SW480 (cell line): ENCODE measurements around the gene GLTPD2.

Experiments
- DNase-seq: peaks from one replicate; pipeline ENCODE4 v3.0.0-alpha.2; 2016; ENCODE audit warnings: low spot score

GLTPD2 gene

DNA sequence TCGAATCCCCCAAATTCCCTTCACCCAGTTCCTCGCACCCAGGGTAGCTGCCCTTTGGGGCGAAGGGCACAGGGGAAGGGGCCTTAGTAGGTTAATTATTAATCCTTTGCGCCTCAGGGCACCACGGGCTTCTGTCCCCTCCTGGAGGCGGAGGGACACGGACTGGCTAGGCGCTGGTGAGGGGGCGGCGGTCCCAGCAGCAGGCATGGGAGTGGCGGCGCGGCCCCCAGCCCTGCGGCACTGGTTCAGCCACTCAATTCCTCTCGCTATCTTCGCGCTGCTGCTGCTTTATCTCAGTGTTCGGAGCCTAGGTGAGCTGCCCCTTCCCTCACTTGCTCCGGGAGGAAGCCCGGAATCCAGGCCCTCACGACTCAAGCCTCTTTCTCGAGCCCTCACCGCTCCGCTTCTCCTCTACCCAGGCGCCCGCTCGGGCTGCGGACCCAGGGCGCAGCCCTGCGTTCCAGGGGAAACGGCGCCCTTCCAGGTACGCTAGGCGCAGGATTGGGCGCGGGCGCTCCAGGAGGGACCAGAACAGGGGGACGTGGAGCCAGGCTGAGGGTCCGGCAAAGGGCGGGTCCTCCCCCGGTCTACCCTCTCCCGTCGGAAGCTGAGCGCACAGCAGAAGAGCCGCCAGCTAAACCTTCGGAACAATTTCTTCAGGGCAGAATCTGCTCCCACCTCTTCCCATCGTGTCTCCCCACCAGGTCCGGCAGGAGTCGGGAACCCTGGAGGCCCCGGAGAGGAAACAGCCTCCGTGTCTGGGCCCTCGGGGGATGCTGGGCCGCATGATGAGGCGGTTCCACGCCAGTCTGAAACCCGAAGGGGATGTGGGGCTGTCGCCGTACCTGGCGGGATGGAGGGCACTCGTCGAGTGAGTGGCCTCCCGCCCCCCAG lies at the start of gene GLTPD2:
TSS of gene GLTPD2 (plus strand) at position 158 of the 894 bp plus-strand sequence. CDS start at position 206, 48 bp downstream.
- no peak for DNase-seq

DNA sequence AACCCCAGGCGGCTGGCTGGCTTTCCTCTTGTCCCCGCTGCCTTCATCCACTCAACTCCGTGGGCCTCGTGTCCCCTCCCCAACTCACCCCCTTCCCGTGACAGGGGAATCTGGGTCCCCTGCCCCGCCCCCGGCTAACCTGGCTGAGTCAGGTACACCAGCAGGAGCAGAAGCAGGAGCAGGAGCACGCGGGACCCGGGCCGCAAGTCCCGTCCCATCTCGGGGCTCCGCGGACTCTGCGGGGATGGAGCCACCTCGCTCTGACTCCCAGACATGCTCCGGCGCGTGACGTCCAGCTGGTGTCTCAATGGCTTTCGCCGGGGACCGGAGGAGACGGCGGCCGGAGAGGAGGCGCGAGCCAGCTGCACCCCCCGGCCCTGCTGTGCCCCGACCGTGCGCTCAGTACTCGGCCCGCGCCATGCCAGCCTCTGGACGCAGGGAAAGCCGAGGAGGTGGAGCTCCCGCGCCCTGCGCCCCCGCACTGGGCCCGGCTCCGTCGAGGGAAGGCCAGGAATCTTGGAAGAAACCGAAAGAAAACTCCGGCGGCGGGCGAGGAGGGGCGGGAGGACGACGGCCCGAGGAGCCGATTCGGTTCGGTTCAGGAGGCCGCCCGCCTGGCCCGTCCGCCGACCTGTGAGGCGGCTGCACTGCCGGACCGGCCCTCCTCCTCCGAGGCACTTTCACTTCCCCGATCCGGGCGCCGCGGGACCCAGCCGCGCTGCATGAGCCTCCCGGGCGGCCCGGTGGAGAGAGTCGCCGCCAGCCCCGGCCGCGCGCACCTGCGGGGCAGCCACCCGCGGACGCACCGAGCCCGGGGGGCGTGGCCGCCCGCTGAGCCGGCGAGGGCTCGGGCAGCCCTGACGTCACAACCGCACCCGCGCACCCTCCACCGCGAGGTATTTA lies 49.4 kb upstream of the GLTPD2 start, which contains the start of the genes CXCL16 and ZMYND15:
TSS of gene CXCL16 (minus strand) at position 807 of the 903 bp plus-strand sequence. CDS start at position 218, 589 bp downstream.
TSS of gene ZMYND15 (plus strand) at position 712 of the 903 bp plus-strand sequence. CDS start 716 bp downstream, outside the sequence.
- peak; percentile 39 for DNase-seq

DNA sequence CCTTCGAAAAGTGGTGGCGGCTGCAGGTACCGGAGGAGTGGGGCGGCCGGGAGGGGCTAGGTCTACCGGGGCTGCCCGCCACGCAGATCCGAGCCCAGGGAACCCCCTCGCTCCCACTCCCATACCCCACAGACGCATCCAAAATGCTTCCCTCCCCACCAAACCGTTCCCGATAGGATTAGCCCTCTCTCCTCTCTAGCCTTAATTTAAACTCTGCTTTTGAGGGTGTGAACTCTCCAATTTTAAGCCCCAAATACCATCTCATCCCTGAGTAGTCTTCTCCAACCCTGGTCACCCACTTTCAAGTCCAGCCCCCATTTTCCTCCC lies 48.8 kb upstream of the GLTPD2 start:
- DNase-seq = no peak

DNA sequence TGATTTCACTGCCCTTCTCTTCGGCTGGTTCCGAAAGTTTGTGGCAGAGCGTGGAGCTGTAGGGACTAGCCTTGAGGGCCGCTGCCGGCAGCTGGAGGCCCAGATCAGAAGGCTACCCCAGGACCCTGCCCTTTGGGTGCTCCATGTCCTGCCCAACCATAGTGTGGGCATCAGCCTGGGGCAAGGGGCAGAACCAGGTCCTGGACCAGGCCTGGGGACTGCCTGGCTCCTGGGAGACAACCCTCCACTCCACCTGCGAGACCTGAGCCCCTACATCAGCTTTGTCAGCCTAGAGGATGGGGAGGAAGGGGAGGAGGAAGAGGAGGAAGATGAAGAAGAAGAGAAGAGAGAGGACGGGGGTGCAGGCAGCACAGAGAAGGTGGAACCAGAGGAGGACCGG lies 48.2 kb upstream of the GLTPD2 start:
- no peak for DNase-seq

DNA sequence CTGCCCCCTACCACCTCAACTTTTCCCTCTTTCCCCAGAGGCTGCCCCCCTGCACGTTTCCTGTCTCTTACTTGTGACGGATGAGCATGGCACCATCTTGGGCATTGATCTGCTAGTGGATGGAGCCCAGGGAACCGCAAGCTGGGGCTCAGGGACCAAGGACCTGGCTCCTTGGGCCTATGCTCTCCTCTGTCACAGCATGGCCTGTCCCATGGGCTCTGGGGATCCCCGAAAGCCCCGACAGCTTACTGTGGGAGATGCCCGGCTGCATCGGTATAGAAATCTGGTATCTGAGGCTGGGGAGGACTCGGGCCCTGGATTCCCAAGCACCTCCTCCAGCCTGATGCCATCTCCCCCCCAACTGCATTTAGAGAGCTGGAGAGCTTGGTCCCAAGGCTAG lies 47.2 kb upstream of the GLTPD2 start:
- DNase-seq = no peak

DNA sequence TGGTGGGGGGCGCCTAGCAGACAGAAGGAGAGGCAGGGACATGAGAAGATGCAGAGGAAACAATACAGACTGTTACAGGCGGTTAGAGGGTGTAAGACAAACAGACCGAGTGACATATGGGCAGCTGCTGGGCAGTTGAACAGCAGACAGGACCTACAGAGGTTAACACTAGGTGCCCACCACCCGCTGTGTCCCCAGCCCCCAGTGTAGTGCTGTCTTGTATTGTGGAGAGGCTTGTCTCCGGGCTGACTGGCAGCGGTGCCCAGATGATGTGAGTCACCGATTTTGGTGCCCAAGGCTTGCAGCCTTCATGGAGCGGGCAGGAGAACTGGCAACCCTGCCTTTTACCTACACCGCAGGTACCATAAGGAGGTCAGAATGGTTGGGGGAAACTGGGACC lies 46.6 kb upstream of the GLTPD2 start:
- no peak for DNase-seq

DNA sequence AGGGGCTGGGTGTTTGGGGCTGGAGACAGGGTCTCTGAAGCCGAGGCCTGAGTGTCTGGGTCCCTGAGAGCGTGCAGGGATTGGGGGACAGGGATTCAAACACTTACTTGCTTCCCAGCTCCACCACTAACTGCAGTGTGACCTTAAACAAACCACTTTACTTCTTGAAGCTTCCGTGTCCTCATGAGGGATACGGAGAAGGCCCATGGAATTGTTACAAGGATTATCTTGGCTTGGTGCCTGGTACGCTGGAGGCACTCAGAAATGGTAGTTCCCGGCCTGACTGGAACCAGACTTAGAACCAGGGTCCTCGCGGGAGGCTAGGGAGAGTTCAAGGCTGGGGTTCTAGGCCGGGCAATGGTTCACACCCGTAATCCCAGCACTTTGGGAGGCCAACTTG lies 46.1 kb upstream of the GLTPD2 start:
- DNase-seq = no peak

DNA sequence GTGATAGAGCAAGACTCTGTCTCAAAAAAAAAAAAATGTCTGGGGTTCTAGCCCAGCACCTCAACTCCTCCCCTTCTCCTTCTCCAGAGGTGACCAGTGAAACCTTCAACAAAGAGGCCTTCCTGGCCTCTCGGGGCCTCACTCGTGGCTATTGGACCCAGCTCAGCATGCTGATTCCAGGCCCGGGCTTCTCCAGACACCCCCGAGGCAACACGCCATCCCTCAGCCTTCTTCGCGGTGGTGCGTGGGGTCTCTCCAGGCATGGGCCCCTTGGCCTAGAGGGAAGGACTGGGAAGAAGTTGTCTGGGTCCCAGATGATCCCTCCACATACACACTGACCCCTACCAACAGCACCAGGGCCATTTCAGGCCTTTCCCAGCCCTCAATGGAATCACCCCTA lies 45.5 kb upstream of the GLTPD2 start:
- DNase-seq = no peak

DNA sequence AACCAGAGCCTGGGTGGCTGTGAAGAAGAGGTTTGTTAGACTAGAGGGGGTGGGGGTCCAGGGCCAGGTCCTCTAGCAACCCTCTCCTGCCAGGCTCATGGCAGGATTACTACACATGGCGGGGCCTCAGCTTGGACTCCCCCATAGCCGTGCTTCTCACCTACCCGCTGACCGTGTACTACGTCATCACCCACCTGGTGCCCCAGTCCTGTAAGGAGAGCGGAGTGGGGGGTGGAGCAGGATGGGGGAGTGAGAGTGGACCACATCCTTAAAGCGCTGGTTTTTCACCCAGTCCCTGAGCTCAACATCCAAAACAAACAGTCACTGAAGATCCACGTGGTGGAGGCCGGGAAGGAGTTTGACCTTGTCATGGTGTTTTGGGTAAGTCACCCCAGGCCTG lies 44.9 kb upstream of the GLTPD2 start:
- DNase-seq = no peak

DNA sequence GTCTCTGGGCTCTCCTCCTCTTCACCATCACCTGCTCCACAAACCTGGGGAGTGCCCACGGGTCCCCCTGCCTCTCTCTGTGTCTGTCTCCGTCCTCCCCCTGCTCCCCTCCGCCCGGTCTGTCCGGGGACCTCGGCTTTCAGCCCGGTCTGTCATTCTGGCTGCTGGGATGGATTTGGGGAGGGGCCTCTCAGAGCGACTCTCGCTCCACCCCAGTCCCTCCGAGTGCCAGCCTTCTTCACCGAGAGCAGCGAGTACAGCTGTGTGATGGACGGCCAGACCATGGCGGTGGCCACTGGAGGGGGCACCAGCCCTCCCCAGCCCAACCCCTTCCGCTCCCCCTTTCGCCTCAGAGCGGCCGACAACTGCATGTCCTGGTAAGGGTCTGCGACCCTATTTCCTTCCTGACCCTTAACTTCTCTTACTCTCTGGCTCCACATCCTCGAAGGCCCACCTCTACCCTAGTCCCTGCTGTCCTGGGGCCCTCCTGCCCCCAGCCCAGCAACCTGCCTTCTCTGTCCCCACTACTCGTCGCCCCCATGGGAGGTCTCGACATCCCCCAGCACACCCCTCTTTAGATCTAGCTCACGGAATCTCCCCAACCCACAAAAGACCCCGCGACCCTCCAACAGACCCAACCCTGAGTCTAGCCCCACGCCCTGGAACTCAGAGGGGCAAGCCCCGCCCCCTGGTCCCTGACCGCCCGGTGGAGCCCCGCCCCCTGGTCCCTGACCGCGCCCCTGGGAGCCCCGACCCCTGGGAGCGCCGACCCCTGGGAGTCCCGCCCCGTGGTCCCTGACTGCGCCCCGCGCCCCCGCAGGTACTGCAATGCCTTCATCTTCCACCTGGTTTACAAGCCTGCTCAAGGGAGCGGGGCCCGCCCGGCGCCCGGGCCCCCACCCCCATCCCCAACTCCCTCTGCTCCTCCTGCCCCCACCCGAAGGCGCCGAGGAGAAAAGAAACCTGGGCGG lies 43.5 kb upstream of the GLTPD2 start:
- DNase-seq = no peak

DNA sequence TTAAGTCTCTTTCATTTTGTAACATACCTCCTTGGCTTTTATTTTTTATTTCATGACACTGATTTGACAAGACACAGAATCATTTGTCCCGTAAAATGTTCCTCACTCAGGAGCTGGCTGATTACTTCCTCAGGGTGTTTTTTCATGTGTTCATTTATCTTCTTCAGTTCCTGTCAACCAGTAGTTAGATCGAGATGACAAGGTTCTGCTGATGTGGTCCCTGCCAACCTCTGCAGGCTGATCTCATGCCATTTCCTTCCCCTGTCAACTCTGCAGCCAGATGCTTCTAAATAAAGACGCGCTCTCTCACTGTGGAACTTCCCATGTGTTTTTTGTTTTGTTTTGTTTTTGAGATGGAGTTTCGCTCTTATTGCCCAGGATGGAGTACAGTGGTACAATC lies 40.9 kb upstream of the GLTPD2 start:
- no peak for DNase-seq

DNA sequence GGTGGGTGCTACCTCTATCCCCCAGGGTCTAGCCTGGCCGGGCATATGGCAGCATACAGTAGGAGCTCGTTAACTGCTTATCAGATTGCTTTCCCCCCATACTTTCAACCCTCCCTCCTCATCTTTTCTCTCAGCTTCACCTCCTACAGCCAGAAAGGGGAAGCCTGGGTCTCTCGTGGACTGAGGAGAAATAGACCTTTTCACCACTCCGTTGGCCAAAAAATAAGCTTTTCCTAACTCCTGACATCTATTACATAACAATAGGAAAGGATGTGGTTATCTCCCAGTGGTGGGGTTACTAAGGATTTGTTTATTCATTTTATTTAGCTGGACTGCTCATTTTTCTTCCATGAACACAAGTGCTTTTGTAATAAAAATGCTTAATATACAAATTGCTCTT lies 40.1 kb upstream of the GLTPD2 start:
- DNase-seq = no peak

DNA sequence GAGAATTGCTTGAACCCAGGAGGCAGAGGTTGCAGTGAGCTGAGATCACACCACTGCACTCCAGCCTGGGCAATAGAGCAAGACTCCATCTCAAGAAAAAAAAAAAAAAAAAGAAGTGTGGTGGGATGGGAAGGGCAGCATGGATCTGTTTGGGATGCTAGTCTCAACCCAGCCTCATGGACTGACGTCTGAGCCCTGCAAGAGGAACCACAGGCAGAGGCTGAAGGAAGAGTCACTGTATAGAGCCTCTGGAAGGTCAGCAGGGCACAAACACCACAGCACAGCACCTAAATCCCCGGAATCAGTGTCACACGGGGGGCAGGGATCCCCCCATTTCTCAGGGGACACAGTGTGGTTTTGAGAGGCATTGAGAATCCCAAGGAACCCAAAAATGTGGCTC lies 38.2 kb upstream of the GLTPD2 start:
- no peak for DNase-seq

DNA sequence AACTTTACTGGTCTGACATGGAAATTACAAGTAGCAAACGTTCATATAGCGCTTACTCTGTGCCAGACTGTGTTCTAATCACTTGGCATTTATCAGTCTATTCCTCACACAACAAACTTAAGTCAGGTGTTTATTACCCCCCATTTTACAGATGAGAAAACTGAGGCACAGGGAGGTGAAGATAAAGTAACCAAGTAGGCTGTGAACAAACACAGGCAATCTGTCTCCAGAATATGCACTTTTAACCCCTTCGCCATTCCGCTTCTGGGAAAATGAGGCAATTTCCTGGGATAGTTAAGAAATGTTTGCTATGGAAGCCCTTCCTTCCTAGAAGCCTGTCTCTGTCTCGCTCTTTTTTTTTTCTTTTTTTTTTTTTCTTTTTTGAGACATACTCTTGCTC lies 36.8 kb upstream of the GLTPD2 start:
- no peak for DNase-seq

DNA sequence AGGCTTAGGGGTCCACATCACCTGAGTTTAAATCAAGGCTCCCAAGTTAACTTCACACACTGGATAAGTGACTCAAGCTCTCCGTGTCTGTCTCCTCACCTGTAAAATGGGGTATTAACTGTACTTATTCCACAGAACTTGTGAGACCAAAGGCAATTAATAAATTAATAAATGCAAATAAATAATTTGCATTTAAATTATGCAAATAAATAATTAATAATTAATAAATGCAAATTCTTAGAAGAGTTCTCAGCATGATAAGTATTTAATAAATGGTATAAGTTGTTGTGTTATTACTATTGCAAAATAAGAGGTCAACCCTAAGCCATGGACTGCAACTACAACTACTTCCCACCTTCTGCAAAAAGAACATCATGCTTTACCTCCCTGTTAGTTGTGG lies 35.4 kb upstream of the GLTPD2 start:
- DNase-seq = no peak

DNA sequence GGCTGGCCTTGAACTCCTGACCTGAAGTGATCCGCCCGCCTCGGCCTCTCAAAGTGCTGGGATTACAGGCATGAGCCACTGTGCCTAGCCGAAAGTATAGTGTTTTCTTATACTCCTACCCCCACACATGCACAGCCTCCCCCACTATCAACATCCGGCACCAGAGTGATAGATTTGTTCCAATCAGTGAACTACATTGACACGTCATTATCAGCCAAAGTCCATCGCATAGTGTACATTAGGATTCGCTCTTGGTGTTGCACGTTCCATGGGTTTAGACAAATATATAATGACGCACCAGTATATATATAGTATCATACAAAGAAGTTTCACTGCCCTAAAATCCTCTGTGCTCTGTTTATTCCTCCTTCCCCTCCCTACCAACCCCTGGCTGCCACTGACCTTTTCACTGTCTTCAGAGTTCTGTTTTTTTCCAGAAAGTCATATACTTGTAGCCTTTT lies 29.0 kb upstream of the GLTPD2 start:
- no peak for DNase-seq

DNA sequence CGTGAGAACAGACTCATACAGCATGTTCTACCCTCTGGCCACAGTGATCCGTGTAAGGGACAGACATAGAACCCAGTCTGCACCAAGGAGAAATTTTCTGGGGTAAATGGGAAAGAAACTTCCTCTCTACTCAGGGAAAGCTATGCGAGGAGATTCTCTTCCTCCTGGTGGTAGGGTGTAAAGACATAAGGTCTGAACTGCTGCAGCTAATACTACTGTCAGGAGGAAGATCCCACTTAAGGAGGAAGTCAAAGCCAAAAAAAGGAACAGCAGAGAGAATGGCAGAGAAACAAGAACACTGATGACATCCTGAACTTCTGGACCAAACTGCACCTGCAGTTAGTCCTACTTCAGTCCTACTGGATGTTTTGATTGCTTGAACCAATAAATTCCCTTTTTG lies 24.2 kb upstream of the GLTPD2 start:
- no peak for DNase-seq

DNA sequence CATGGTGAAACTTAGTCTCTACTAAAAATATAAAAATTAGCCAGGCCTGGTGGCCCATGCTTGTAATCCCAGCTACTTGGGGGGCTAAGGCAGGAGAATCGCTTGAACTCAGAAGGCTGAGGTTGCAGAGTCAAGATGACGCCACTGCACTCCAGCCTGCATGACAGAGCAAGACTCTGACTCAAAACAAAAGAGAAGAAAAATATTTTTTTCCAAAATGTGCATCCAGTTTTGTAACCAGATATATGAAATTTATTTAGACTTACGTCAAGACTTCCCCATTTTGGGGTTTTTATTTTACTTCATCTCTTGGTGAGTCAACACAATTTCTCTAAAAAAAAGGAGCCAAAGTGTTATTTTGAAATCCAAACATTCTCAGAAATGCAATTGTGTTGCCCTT lies 22.6 kb upstream of the GLTPD2 start:
- no peak for DNase-seq

DNA sequence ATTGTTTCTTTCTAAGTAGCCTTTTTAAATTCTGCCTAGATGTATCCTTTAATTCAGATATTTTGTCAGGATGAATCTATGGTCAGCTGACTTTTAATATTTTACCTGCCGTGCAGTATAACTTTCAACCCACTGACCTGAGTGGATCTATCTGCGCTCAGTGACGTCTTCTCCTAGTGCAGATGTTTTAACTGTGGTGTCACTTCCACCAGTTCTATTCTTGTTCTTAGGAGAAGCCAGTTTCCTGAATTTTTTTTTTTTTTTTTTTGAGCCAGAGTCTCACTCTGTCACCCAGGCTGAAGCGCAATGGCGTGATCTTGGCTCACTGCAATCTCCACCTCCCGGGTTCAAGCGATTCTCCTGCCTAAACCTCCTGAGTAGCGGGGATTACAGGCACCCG lies 22.0 kb upstream of the GLTPD2 start:
- no peak for DNase-seq

DNA sequence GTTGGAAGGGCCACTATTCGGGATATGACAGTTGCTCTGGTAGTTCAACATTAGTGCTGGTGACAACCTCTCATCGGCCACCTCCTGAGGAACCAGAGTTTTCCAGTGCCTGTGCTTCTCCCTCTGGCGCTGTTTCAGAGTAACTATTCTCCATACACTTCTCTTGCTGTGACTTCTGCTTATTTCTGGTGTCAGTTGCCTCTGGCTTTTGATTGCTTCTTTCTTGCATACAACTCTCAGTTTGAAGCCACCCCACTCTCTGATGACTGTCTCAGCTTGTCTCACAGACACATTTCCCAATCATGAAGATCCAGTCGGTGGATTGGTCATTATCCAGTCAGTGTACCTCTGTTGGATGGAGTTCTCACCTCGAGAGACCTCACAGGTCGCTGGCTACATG lies 20.5 kb upstream of the GLTPD2 start:
- no peak for DNase-seq

DNA sequence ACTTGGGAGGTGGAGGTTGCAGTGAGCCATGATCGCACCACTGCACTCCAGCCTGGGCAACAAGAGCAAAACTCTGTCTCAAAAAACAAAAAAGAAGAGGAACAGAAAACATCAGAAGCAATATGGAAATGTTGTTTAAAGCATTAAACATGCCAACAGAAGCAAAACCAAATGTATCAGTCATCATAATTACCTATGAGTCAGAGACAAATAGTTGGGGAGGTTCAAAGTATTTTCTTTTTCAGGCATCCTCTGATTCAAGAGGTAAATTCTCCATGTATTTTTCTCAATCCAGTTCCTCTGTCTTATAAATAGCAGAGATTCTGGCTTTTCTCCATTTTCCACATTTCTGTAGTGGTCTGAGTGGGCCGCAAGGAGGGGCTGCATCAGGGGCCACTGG lies 19.1 kb upstream of the GLTPD2 start:
- peak; percentile 55 for DNase-seq
